Activated T-helper 17 cell treated with anti-CD3 and anti-CD28 coated beads, Interleukin-2, amount 50 U/mL, for 72 hours (primary cell): ENCODE measurements around the gene DFFA. TPM values are rescaled to one million over a fixed set of nuclear protein-coding genes. Genes with fewer than 3 reads are reported as not detected.
A peak's percentile ranks its signal among the peaks of the same experiment; 100 is the strongest.
"Not testable (repeated sequence)": the region's sequence is repeated elsewhere in the genome, so short reads cannot be mapped to it uniquely, and the experiment has no call there.

Experiments used
- ATAC-seq: fragments of 150-1000 bp; cut with Tn5 transposase; replicated peaks from 2 replicates; pipeline ENCODE4 v1.10.0; 2021; ENCODE audit warnings: mild to moderate bottlenecking, moderate library complexity
- H3K27ac Mint-ChIP-seq: one replicate; pipeline ENCODE4 v1.8.0; 2022; ENCODE audit warnings: mixed read lengths
- H3K27me3 Mint-ChIP-seq: one replicate; pipeline ENCODE4 v1.8.0; 2022; ENCODE audit warnings: mixed read lengths
- H3K36me3 Mint-ChIP-seq: one replicate; pipeline ENCODE4 v1.8.0; 2022; ENCODE audit warnings: low read depth, mild to moderate bottlenecking, mixed read lengths
- H3K4me1 Mint-ChIP-seq: one replicate; pipeline ENCODE4 v1.8.0; 2022; ENCODE audit warnings: mixed read lengths
- H3K4me3 Mint-ChIP-seq: one replicate; pipeline ENCODE4 v1.8.0; 2022; ENCODE audit warnings: mild to moderate bottlenecking, mixed read lengths
- H3K9me3 Mint-ChIP-seq: one replicate; pipeline ENCODE4 v1.8.0; 2022; ENCODE audit warnings: mixed read lengths
- total RNA-seq, 2 donors: library from RNA; stranded (reverse); gene quantifications; one replicate each; pipeline ENCODE4 v1.2.3, GENCODE V29; 2022

The DFFA gene
- total RNA-seq, 2 donors from 2014 or later, result 27.4 to 54.5 TPM

GRCh38 chr1:10494418-10494753, 22.1 kb upstream of the DFFA start:
- ATAC-seq, result no peak
- Mint-ChIP-seq H3K27me3 (no peaks in the 10 kb centered on the region), H3K36me3 (peaks cover 30% of the 10 kb centered on the region), H3K9me3 (no peaks in the 10 kb centered on the region), H3K4me1 (peaks cover 23% of the 10 kb centered on the region), H3K27ac (peak overlapping the region; percentile 61), H3K4me3 (peak overlapping the region; percentile 74)

DNA sequence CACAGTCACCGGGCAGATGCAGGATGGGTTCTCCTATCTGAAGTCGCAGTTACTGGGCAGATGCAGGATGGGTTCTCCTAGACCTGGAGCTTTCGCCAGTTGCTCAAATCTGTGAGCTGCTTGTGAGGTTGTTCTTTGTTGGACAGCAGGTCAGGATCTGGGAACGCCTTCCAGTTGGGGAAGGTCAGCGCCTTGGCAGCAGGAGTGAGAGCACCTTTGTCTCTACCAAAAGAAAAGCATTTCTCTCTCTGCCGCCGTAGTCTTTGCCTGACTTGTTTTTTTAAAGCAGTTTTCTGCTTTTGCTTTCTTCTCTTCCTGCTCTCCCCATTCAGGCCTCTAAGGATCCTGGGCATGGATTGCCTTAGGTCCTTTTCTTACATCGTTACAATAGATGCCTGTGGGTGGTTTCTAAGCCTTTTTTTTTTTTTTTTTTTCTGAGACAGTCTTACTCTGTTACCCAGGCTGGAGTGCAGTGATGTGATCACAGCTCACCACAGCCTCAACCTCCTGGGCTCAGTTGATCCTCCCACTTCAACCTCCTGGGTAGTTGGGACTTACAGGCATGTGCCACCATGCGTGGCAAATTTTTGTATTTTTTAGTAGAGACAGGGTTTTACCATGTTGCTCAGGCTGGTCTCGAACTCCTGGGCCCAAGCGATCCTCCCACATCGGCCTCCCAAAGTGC, 18.1 kb upstream of the DFFA start:
- no peaks in the 10 kb centered on the region for H3K27me3 Mint-ChIP-seq
- peaks cover 18% of the 10 kb centered on the region for H3K36me3 Mint-ChIP-seq
- no peaks in the 10 kb centered on the region for H3K9me3 Mint-ChIP-seq
- H3K4me1 Mint-ChIP-seq, result peaks cover 15% of the 10 kb centered on the region
- H3K27ac Mint-ChIP-seq, result no peak overlapping the region
- H3K4me3 Mint-ChIP-seq, result no peak overlapping the region
- ATAC-seq, result no peak

DNA sequence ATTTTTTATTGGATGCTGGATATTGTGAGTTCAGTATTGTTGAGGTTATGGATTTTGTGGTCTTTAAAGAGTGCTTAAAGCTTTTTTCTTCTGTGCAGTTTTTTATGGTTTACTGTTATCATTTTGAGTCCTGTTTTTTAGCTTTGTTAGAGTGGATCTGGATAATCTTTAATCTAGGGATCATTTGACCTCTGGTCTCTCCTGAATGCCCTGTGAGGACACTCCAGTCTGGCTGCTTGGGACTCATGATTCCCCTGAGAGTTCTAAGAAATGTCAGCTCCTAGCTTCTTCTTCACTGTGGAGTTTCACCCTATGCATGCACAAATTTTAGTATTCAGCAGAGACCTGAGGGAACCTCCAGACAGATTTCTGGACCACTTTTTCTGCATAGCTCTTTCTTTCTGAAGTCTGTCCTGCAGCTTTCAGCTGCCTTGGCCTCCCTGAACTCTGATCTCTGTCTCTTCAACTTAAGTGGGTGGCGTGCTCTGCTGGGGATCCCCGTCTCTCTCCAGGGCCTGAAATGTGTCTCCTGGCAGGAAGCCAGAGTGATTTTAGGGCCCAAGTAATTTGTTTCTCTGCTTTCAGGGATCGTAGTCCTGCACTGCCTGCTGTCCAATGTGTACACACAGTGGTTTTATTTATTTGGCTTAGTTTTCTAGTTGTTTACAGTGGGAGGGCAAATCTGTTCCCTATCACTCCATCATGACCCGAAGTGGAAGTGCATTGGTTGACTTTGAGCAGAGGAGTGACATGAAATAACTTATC, 17.1 kb upstream of the DFFA start:
- H3K27me3 Mint-ChIP-seq, result no peaks in the 10 kb centered on the region
- H3K27ac Mint-ChIP-seq, result no peak overlapping the region

GRCh38 chr1:10484521-10484920, 12.2 kb upstream of the DFFA start:
- no peak overlapping the region for H3K4me3 Mint-ChIP-seq
- H3K9me3 Mint-ChIP-seq, result no peaks in the 10 kb centered on the region
- H3K27ac Mint-ChIP-seq, result peak overlapping the region; percentile 1
- H3K4me1 Mint-ChIP-seq, result peaks cover 12% of the 10 kb centered on the region
- peaks cover 18% of the 10 kb centered on the region for H3K36me3 Mint-ChIP-seq
- H3K27me3 Mint-ChIP-seq, result no peaks in the 10 kb centered on the region
- no peak for ATAC-seq

More for the DNA sequence above, 17.1 kb upstream of the DFFA start:
- Mint-ChIP-seq H3K4me3 (no peak overlapping the region), H3K4me1 (peaks cover 14% of the 10 kb centered on the region), H3K36me3 (peaks cover 21% of the 10 kb centered on the region), H3K9me3 (no peaks in the 10 kb centered on the region)
- ATAC-seq, result no peak

DNA sequence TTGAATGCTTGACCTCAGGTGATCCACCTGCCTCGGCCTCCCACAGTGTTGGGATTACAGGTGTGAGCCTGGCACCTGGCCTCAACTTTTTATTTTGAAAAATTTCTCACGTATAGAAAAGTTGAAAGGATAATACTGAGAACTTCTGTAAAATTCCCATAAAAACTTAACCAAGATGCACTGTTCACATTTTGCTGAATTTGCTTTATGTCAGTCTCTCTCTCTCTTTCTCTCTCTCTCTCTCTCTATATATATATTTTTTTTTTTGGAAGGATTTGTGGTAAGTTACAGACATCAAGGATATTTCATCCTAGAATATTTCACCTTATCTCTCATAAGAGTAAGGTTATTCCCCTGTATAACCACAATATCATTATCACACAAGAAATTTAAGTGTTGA, 8.3 kb upstream of the DFFA start:
- Mint-ChIP-seq H3K27me3 (no peaks in the 10 kb centered on the region), H3K4me1 (peaks cover 14% of the 10 kb centered on the region), H3K27ac (no peak overlapping the region), H3K9me3 (no peaks in the 10 kb centered on the region), H3K4me3 (no peak overlapping the region), H3K36me3 (peaks cover 10% of the 10 kb centered on the region)
- ATAC-seq, result no peak

GRCh38 chr1:10479296-10479695, 7.0 kb upstream of the DFFA start:
- Mint-ChIP-seq H3K36me3 (peaks cover 5% of the 10 kb centered on the region), H3K4me3 (no peak overlapping the region), H3K27me3 (no peaks in the 10 kb centered on the region), H3K4me1 (peaks cover 8% of the 10 kb centered on the region), H3K27ac (no peak overlapping the region), H3K9me3 (no peaks in the 10 kb centered on the region)
- no peak for ATAC-seq

DNA sequence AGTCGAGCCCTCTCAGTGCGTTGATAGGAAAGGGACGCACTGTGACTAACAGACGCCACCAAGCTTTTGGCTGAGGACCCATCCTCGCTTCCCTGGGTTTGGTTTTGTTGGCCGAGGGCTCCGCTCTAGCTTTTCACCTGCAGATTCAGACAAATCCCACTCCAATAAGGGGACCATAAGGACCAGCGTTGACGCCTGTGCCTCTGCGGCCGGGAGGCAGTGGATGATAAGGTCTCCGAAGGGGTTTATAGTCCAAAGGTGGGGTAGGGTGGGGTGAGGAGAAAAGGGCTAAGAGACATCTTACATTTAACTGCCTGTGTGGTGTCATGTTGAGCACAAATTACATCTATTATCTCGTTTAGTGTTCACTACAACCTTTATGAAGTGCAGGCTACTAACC, 3.2 kb upstream of the DFFA start:
- no peak for ATAC-seq
- Mint-ChIP-seq H3K9me3 (no peaks in the 10 kb centered on the region), H3K4me3 (peak overlapping the region; percentile 98), H3K27ac (peak overlapping the region; percentile 96), H3K36me3 (peaks cover 5% of the 10 kb centered on the region), H3K4me1 (peaks cover 13% of the 10 kb centered on the region), H3K27me3 (no peaks in the 10 kb centered on the region)

- Mint-ChIP-seq H3K9me3 (no peaks in the 10 kb centered on the region), H3K4me3 (peak within 1 kb of the TSS; percentile 98), H3K4me1 (peaks cover 13% of the 10 kb centered on the region), H3K27me3 (no peaks in the 10 kb centered on the region), H3K27ac (peak within 1 kb of the TSS; percentile 96), H3K36me3 (peaks cover 9% of the 10 kb centered on the region)
- peak; percentile 92 for ATAC-seq
Observed at GRCh38 chr1:10474613-10475507, 2.5 kb upstream of the DFFA start, which contains the start of gene PEX14. PEX14 (plus strand) TSS chr1:10474950; CDS start chr1:10474967, 17 bp downstream.

- Mint-ChIP-seq H3K4me3 (peak overlapping the region; percentile 98), H3K27ac (peak overlapping the region; percentile 96), H3K36me3 (peaks cover 11% of the 10 kb centered on the region), H3K4me1 (peaks cover 13% of the 10 kb centered on the region)
- not testable (repeated sequence) for H3K27me3 Mint-ChIP-seq, H3K9me3 Mint-ChIP-seq, ATAC-seq
Observed at GRCh38 chr1:10474309-10474612, 1.9 kb upstream of the DFFA start.

GRCh38 chr1:10473145-10473765, 926 bp upstream of the DFFA start:
- Mint-ChIP-seq H3K4me3 (peak overlapping the region; percentile 98), H3K4me1 (peaks cover 13% of the 10 kb centered on the region)

GRCh38 chr1:10471411-10472219, 714 bp downstream of the DFFA start:
- peak overlapping the region; percentile 93 for H3K27ac Mint-ChIP-seq
- no peak for ATAC-seq
- H3K4me1 Mint-ChIP-seq, result peaks cover 18% of the 10 kb centered on the region
- peaks cover 36% of the 10 kb centered on the region for H3K36me3 Mint-ChIP-seq
- no peaks in the 10 kb centered on the region for H3K27me3 Mint-ChIP-seq
- H3K9me3 Mint-ChIP-seq, result no peaks in the 10 kb centered on the region
- H3K4me3 Mint-ChIP-seq, result peak overlapping the region; percentile 98

More at GRCh38 chr1:10473145-10473765, 926 bp upstream of the DFFA start:
- no peaks in the 10 kb centered on the region for H3K9me3 Mint-ChIP-seq
- no peaks in the 10 kb centered on the region for H3K27me3 Mint-ChIP-seq
- H3K27ac Mint-ChIP-seq, result no peak overlapping the region
- peaks cover 20% of the 10 kb centered on the region for H3K36me3 Mint-ChIP-seq
- no peak for ATAC-seq

GRCh38 chr1:10470043-10470442, 2.3 kb downstream of the DFFA start:
- H3K4me3 Mint-ChIP-seq, result no peak overlapping the region
- no peak overlapping the region for H3K27ac Mint-ChIP-seq
- no peaks in the 10 kb centered on the region for H3K27me3 Mint-ChIP-seq
- no peak for ATAC-seq
- H3K36me3 Mint-ChIP-seq, result peaks cover 52% of the 10 kb centered on the region
- peaks cover 10% of the 10 kb centered on the region for H3K4me1 Mint-ChIP-seq
- H3K9me3 Mint-ChIP-seq, result no peaks in the 10 kb centered on the region

- no peak for ATAC-seq
- H3K27me3 Mint-ChIP-seq, result no peaks in the 10 kb centered on the region
- H3K36me3 Mint-ChIP-seq, result peaks cover 81% of the 10 kb centered on the region
- no peak overlapping the region for H3K4me3 Mint-ChIP-seq
- H3K9me3 Mint-ChIP-seq, result no peaks in the 10 kb centered on the region
- H3K4me1 Mint-ChIP-seq, result peaks cover 5% of the 10 kb centered on the region
- H3K27ac Mint-ChIP-seq, result no peak overlapping the region
Observed at GRCh38 chr1:10467078-10467477, 5.3 kb downstream of the DFFA start.
